BJ (cell line): ENCODE measurements around the gene SNRPA1. TPM values are rescaled to one million over a fixed set of nuclear protein-coding genes. Genes with fewer than 3 reads are reported as not detected.

Source experiments
- CTCF ChIA-PET: fragments of 350-600 bp; formaldehyde crosslinking; extraction: SDS; loops from one replicate; lab custom pipeline; 2021; ENCODE audit warnings: antibody characterized with exemption, inconsistent platforms; lab: Yijun Ruan, JAX
- POLR2A ChIA-PET: fragments of 300-600 bp; sonication (Branson Sonifier 250); formaldehyde crosslinking; extraction: SDS; loops from one replicate; lab custom pipeline; 2021; ENCODE audit warnings: antibody characterized with exemption; lab: Charles Lee
- DNase-seq: peaks from one replicate; pipeline ENCODE4 v3.0.0-alpha.2; 2011; ENCODE audit warnings: low read depth
- H3K27me3 ChIP-seq: 2 replicates; pipeline ENCODE4 v1.6.0; 2011; ENCODE audit warnings: low read length; ENCODE audit not compliant: control insufficient read depth, insufficient read depth
- H3K36me3 ChIP-seq: 2 replicates; pipeline ENCODE4 v1.5.1; 2011; ENCODE audit warnings: low read length; ENCODE audit not compliant: control insufficient read depth, insufficient read depth
- H3K4me3 ChIP-seq: 2 replicates; pipeline ENCODE4 v1.5.1; 2011; ENCODE audit warnings: low read depth, mild to moderate bottlenecking, control low read depth, low read length
- polyA plus RNA-seq: library from polyadenylated mRNA; depleted of rRNA; stranded (reverse); fragments of >200 nt; gene quantifications from 2 replicates; pipeline ENCODE4 v1.2.3, GENCODE V29; 2011
- TF ChIP-seq, protein P1 (sequence below): IDR thresholded peaks from 2 replicates; pipeline ENCODE4 v1.5.1; 2011; ENCODE audit warnings: low read depth, mild to moderate bottlenecking, control low read depth, inconsistent platforms, low read length, moderate library complexity; ENCODE audit not compliant: insufficient read depth

Gene SNRPA1
- polyA plus RNA-seq, 1 experiment: 27.0 TPM

GRCh38 chr15:101262551-101262950, 32.5 kb downstream of the SNRPA1 start:
- TF ChIP-seq, protein P1, sequence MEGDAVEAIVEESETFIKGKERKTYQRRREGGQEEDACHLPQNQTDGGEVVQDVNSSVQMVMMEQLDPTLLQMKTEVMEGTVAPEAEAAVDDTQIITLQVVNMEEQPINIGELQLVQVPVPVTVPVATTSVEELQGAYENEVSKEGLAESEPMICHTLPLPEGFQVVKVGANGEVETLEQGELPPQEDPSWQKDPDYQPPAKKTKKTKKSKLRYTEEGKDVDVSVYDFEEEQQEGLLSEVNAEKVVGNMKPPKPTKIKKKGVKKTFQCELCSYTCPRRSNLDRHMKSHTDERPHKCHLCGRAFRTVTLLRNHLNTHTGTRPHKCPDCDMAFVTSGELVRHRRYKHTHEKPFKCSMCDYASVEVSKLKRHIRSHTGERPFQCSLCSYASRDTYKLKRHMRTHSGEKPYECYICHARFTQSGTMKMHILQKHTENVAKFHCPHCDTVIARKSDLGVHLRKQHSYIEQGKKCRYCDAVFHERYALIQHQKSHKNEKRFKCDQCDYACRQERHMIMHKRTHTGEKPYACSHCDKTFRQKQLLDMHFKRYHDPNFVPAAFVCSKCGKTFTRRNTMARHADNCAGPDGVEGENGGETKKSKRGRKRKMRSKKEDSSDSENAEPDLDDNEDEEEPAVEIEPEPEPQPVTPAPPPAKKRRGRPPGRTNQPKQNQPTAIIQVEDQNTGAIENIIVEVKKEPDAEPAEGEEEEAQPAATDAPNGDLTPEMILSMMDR: no peak
- DNase-seq: no peak
- Histone ChIP-seq H3K27me3 (no peaks in the 10 kb centered on the region), H3K4me3 (no peak overlapping the region), H3K36me3 (no peaks in the 10 kb centered on the region)
- ChIA-PET POLR2A (interaction anchor here (0.6 kb wide), 1 partner anchor 551 kb away, joined by 4 read pairs; no protein-coding TSS in a partner anchor), CTCF (interaction anchor here (1.1 to 2.3 kb wide), 5 partner anchors 10 to 254 kb away, joined by 3 to 9 read pairs (median 5); partner anchors contain the start of gene CHSY1)

GRCh38 chr15:101258238-101259144, 36.6 kb downstream of the SNRPA1 start:
- H3K4me3 ChIP-seq: no peak overlapping the region
- POLR2A ChIA-PET: interaction anchor here (0.6 kb wide), 1 partner anchor 82 kb away, joined by 6 read pairs; no protein-coding TSS in a partner anchor
- no peaks in the 10 kb centered on the region for H3K27me3 ChIP-seq
- DNase-seq: no peak
- TF ChIP-seq, protein P1: peak; percentile 81
- H3K36me3 ChIP-seq: no peaks in the 10 kb centered on the region
- CTCF ChIA-PET: interaction anchor here (0.9 to 3.4 kb wide), 25 partner anchors 9 to 633 kb away, joined by 3 to 73 read pairs (median 4); no protein-coding TSS in a partner anchor

DNA sequence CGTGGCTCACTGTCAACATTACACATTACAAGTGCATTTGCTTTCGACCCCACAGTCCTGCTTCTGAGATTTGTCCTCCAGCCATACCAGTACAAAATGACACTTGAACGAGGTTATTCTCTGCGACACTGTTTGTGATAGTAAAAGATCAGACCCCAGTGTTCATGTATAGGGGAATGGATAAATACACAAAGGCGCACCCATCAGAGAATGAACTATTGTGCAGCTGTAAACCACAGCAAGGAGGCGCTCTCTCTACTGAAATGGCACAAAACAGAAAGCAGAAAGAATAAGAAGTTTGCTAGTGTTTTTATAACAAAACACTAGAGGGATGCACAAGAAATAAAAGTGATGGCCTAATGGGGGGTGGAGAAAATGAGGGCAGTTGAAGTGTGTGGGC, 38.3 kb downstream of the SNRPA1 start:
- CTCF ChIA-PET: interaction anchor here (1.1 to 3.4 kb wide), 5 partner anchors 52 to 245 kb away, joined by 3 to 73 read pairs (median 13); no protein-coding TSS in a partner anchor
- DNase-seq: no peak
- POLR2A ChIA-PET: no interaction called here
- Histone ChIP-seq H3K4me3 (no peak overlapping the region), H3K27me3 (no peaks in the 10 kb centered on the region), H3K36me3 (no peaks in the 10 kb centered on the region)
- TF ChIP-seq, protein P1: no peak

DNA sequence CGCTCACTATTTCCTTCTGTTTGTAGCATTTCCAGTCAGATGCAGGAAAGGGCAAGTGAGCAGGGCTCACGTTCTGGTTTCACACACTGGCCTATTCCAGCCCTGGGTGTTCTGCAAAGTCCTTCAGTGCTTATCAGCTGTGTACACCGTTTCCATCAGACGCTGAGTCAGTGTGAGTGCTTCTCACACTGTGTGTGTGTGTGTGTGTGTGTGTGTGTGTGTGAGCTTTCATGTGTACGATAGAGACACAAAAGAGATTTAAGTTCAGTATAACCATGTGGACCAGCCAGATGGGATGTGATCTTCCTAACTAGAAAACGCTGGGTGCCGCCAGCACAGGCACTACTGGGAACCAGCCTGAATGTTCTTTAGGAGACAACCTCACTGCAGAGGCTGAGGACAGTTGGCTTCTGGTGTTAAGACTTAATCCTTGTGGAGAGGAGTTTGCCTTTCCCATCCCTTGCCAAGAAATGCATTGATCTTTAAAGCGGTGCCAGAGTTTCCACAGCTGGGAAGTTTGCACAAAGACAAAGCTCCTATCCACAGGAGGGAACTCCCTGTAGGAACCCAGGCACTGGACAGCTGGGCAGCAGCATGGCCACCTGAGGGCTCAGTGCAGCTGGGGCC, 39.3 kb downstream of the SNRPA1 start:
- DNase-seq: no peak
- H3K36me3 ChIP-seq: no peaks in the 10 kb centered on the region
- TF ChIP-seq, protein P1: no peak
- H3K27me3 ChIP-seq: no peaks in the 10 kb centered on the region
- ChIA-PET CTCF (interaction anchor here (1.0 to 3.4 kb wide), 9 partner anchors 12 to 338 kb away, joined by 3 to 73 read pairs (median 4); no protein-coding TSS in a partner anchor), POLR2A (no interaction called here)
- no peak overlapping the region for H3K4me3 ChIP-seq

- POLR2A ChIA-PET: no interaction called here
- TF ChIP-seq, protein P1: no peak
- Histone ChIP-seq H3K27me3 (no peaks in the 10 kb centered on the region), H3K4me3 (no peak overlapping the region), H3K36me3 (no peaks in the 10 kb centered on the region)
- CTCF ChIA-PET: interaction anchor here (1.0 to 2.2 kb wide), 7 partner anchors 12 to 337 kb away, joined by 3 to 9 read pairs (median 4); no protein-coding TSS in a partner anchor
- no peak for DNase-seq
Measured at GRCh38 chr15:101255051-101255395, 40.0 kb downstream of the SNRPA1 start.
